Neural cell (in vitro differentiated cells): ENCODE measurements around the gene HECW1. TPM values are rescaled to one million over a fixed set of nuclear protein-coding genes. Genes with fewer than 3 reads are reported as not detected.

Experiments
- H2AFZ ChIP-seq: fragments of 200-600, 300-800 bp; sonication (generic), shearing (Covaris generic); 2 replicates; pipeline ENCODE4 v1.6.0; 2014; ENCODE audit warnings: low read depth, mild to moderate bottlenecking, antibody characterized with exemption, low read length, moderate library complexity
- H3F3A ChIP-seq: fragments of 200-600 bp; shearing (Covaris generic); 2 replicates; pipeline ENCODE4 v1.6.1; 2016; ENCODE audit warnings: mild to moderate bottlenecking, moderate library complexity, mixed read lengths, antibody characterized with exemption, low read length; ENCODE audit not compliant: insufficient read depth, poor library complexity, severe bottlenecking
- H3K27ac ChIP-seq: fragments of 200-600, 300-800 bp; sonication (generic), shearing (Covaris generic); 2 replicates; pipeline ENCODE4 v1.5.1; 2014; ENCODE audit warnings: mild to moderate bottlenecking, low read length, moderate library complexity
- H3K27me3 ChIP-seq: fragments of 300-800, 200-600 bp; sonication (generic), shearing (Covaris generic); 2 replicates; pipeline ENCODE4 v1.6.0; 2014; ENCODE audit warnings: mild to moderate bottlenecking, low read depth, low read length, moderate library complexity; ENCODE audit not compliant: insufficient read depth
- H3K36me3 ChIP-seq: fragments of 300-800, 200-600 bp; sonication (generic), shearing (Covaris generic); 2 replicates; pipeline ENCODE4 v1.5.1; 2014; ENCODE audit warnings: mild to moderate bottlenecking, antibody characterized with exemption, low read length, moderate library complexity; ENCODE audit not compliant: insufficient read depth
- H3K4me2 ChIP-seq: fragments of 300-800, 200-600 bp; sonication (generic), shearing (Covaris generic); 2 replicates; pipeline ENCODE4 v1.6.0; 2014; ENCODE audit warnings: mild to moderate bottlenecking, low read length
- H3K4me3 ChIP-seq: fragments of 300-800, 200-600 bp; sonication (generic), shearing (Covaris generic); 2 replicates; pipeline ENCODE4 v1.5.1; 2014; ENCODE audit warnings: mild to moderate bottlenecking, low read length, moderate library complexity
- H3K79me2 ChIP-seq: fragments of 200-600 bp; shearing (Covaris generic); replicated peaks from 2 replicates; pipeline ENCODE4 v1.6.0; 2014; ENCODE audit warnings: mild to moderate bottlenecking, low read length, moderate library complexity; ENCODE audit not compliant: insufficient read depth
- H3K9ac ChIP-seq: fragments of 300-800, 200-600 bp; sonication (generic), shearing (Covaris generic); 2 replicates; pipeline ENCODE4 v1.6.1; 2016; ENCODE audit warnings: mild to moderate bottlenecking, low read length, mixed read lengths
- H3K9me2 ChIP-seq: fragments of 200-600 bp; shearing (Covaris generic); 2 replicates; pipeline ENCODE4 v1.6.1; 2016; ENCODE audit warnings: mild to moderate bottlenecking, low read length, mixed read lengths; ENCODE audit not compliant: insufficient read depth
- H3K9me3 ChIP-seq: fragments of 200-600, 300-800 bp; sonication (generic), shearing (Covaris generic); 2 replicates; pipeline ENCODE4 v1.6.1; 2016; ENCODE audit warnings: mild to moderate bottlenecking, mixed run types, low read length, moderate library complexity, mixed read lengths
- H4K20me1 ChIP-seq: fragments of 200-600 bp; shearing (Covaris generic); 2 replicates; pipeline ENCODE4 v1.6.1; 2016; ENCODE audit warnings: mild to moderate bottlenecking, mixed run types; ENCODE audit not compliant: insufficient read depth
- EP300 ChIP-seq: fragments of 450-650 bp; conservative IDR thresholded peaks from 2 replicates; pipeline ENCODE4 v1.6.1; 2014; ENCODE audit warnings: antibody characterized with exemption, mild to moderate bottlenecking, moderate library complexity; ENCODE audit not compliant: poor library complexity, severe bottlenecking
- EZH2 ChIP-seq: fragments of 200-600, 300-800 bp; shearing (Covaris generic), sonication (generic); IDR thresholded peaks from 2 replicates; pipeline ENCODE4 v1.6.1; 2014; ENCODE audit warnings: antibody characterized with exemption, low read length, borderline replicate concordance, mild to moderate bottlenecking; ENCODE audit not compliant: insufficient read depth, poor library complexity, severe bottlenecking
- MXI1 ChIP-seq: fragments of 450-650 bp; conservative IDR thresholded peaks from 2 replicates; pipeline ENCODE4 v1.6.1; 2014; ENCODE audit warnings: antibody characterized with exemption, mild to moderate bottlenecking; ENCODE audit not compliant: poor library complexity, severe bottlenecking
- POLR2AphosphoS5 ChIP-seq: IDR thresholded peaks from 2 replicates; pipeline ENCODE4 v1.6.1; 2012
- RAD21 ChIP-seq: fragments of 450-650 bp; conservative IDR thresholded peaks from 2 replicates; pipeline ENCODE4 v1.6.1; 2014; ENCODE audit warnings: antibody characterized with exemption, mild to moderate bottlenecking, moderate library complexity
- REST ChIP-seq: IDR thresholded peaks from 2 replicates; pipeline ENCODE4 v1.6.1; 2012; ENCODE audit warnings: borderline replicate concordance
- SMC3 ChIP-seq: fragments of 450-650 bp; conservative IDR thresholded peaks from 2 replicates; pipeline ENCODE4 v1.6.1; 2014; ENCODE audit warnings: antibody characterized with exemption, mild to moderate bottlenecking, moderate library complexity; ENCODE audit not compliant: poor library complexity
- TAF1 ChIP-seq: IDR thresholded peaks from 2 replicates; pipeline ENCODE4 v1.6.1; 2012; ENCODE audit warnings: low read depth
- polyA plus RNA-seq: library from polyadenylated mRNA; depleted of rRNA; stranded (reverse); fragments of >200 nt; gene quantifications from 2 replicates; pipeline ENCODE4 v1.2.3, GENCODE V29; 2014
- TF ChIP-seq, protein P1 (sequence below): fragments of 450-650 bp; IDR thresholded peaks from 2 replicates; pipeline ENCODE4 v1.5.1; 2014; ENCODE audit warnings: antibody characterized with exemption, mild to moderate bottlenecking, moderate library complexity; ENCODE audit not compliant: poor library complexity, severe bottlenecking

The HECW1 gene
- polyA plus RNA-seq, 1 donor from 2014 or later = 13.8 TPM

- no peaks in the 10 kb centered on the region for H3K9me3 ChIP-seq
- H3K4me2 ChIP-seq = no peak overlapping the region
- H3F3A ChIP-seq = no peaks in the 10 kb centered on the region
- H3K36me3 ChIP-seq = no peaks in the 10 kb centered on the region
- no peak for TF ChIP-seq RAD21
- TF ChIP-seq EZH2 = no peak
- TF ChIP-seq TAF1 = no peak
- no peak for TF ChIP-seq EP300
- TF ChIP-seq, protein P1, sequence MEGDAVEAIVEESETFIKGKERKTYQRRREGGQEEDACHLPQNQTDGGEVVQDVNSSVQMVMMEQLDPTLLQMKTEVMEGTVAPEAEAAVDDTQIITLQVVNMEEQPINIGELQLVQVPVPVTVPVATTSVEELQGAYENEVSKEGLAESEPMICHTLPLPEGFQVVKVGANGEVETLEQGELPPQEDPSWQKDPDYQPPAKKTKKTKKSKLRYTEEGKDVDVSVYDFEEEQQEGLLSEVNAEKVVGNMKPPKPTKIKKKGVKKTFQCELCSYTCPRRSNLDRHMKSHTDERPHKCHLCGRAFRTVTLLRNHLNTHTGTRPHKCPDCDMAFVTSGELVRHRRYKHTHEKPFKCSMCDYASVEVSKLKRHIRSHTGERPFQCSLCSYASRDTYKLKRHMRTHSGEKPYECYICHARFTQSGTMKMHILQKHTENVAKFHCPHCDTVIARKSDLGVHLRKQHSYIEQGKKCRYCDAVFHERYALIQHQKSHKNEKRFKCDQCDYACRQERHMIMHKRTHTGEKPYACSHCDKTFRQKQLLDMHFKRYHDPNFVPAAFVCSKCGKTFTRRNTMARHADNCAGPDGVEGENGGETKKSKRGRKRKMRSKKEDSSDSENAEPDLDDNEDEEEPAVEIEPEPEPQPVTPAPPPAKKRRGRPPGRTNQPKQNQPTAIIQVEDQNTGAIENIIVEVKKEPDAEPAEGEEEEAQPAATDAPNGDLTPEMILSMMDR = no peak
- no peak for TF ChIP-seq MXI1
- TF ChIP-seq SMC3 = no peak
- no peak for TF ChIP-seq POLR2AphosphoS5
- TF ChIP-seq REST = no peak
- H4K20me1 ChIP-seq = no peaks in the 10 kb centered on the region
- no peaks in the 10 kb centered on the region for H3K27me3 ChIP-seq
- no peak overlapping the region for H3K4me3 ChIP-seq
- no peak overlapping the region for H2AFZ ChIP-seq
- no peak overlapping the region for H3K27ac ChIP-seq
- no peaks in the 10 kb centered on the region for H3K9me2 ChIP-seq
- no peaks in the 10 kb centered on the region for H3K79me2 ChIP-seq
- H3K9ac ChIP-seq = no peak overlapping the region
These were observed 272.3 kb downstream of the HECW1 start for GRCh38 chr7:43384616-43385308.

DNA sequence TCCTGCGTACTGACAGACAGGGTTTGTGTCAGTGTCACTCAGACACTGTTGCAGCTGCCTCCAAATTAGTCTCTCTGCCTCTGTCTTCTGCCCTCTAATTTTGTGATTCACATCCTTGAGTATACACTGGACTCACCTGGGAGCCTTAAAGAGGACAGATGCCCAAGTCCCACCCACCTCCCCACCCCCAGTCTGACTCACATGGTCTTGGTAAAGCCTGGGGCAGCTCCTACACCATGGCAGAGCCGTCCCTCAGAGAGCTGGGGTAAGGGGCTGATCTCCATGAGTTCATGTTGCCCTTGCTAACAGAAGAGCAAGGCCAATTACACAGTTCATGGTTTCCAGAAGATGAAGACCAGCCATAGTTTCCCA lies 272.8 kb downstream of the HECW1 start:
- no peak overlapping the region for H2AFZ ChIP-seq
- no peak overlapping the region for H3K27ac ChIP-seq
- H3K9me3 ChIP-seq = no peaks in the 10 kb centered on the region
- no peaks in the 10 kb centered on the region for H3K79me2 ChIP-seq
- H3F3A ChIP-seq = no peaks in the 10 kb centered on the region
- H3K4me2 ChIP-seq = no peak overlapping the region
- H3K9ac ChIP-seq = no peak overlapping the region
- H3K9me2 ChIP-seq = no peaks in the 10 kb centered on the region
- H3K36me3 ChIP-seq = no peaks in the 10 kb centered on the region
- no peaks in the 10 kb centered on the region for H3K27me3 ChIP-seq
- H4K20me1 ChIP-seq = no peaks in the 10 kb centered on the region
- H3K4me3 ChIP-seq = no peak overlapping the region
- TF ChIP-seq MXI1 (no peak), EZH2 (no peak), POLR2AphosphoS5 (no peak), SMC3 (no peak), TAF1 (no peak), REST (no peak), EP300 (no peak), RAD21 (no peak)
- TF ChIP-seq, protein P1 = no peak
